ENCODE data around the gene KIF25. TPM values are rescaled to one million over a fixed set of nuclear protein-coding genes. Genes with fewer than 3 reads are reported as not detected.

The KIF25 gene
- total RNA-seq, 4 donors from 2014 or later: 0.26 TPM; not detected in 3

DNA sequence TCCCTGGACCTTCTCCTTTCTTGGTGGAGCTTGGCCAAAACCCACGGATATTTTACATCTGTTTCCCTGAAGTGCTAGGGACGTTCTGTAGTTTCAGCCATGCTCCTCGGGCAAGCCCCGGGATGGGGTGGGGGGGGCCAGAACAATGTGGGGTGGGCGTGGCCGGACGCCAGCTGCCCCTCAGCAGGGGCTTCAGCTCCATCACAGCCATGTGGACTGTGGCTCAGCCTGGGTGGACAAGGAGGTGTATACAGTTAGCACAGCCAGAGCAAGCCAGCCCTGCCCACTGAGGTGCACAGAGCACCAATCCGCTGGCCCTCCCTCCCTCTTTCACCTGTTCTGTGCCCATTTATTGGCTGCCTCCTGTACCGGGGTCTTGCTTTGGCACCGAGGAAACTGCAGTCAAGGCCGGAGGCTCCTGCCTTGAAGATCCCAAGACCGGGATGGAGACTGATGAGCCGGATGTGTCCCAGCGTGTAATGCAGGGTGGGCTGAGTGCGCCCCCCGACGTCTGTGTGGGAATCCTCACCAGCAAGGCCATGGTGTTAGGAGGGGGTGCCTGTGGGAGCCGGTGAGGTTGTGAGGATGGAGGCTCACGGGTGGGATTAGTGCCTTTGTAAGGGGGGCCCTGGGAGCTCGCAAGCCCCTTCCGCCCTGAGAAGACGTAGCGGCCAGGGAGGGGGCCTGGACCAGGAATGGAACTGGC, 53.6 kb downstream of the KIF25 start:
- intact Hi-C loops (cut with DNase I): no loop called here
- peaks cover 0 to 10% (median 0%) of the 10 kb centered on the region in 3 donors for H3K4me1 ChIP-seq
- 53 to 60% methylated on average over 1 to 2 of the region's 23 CpGs for WGBS, 2 donors
- no peaks in the 10 kb centered on the region for H3K27me3 ChIP-seq
- H3K4me3 ChIP-seq: no peak overlapping the region
- TF ChIP-seq POLR2A (IDR thresholded peaks at IDR 0.05): no peak
- TF ChIP-seq, protein P1, sequence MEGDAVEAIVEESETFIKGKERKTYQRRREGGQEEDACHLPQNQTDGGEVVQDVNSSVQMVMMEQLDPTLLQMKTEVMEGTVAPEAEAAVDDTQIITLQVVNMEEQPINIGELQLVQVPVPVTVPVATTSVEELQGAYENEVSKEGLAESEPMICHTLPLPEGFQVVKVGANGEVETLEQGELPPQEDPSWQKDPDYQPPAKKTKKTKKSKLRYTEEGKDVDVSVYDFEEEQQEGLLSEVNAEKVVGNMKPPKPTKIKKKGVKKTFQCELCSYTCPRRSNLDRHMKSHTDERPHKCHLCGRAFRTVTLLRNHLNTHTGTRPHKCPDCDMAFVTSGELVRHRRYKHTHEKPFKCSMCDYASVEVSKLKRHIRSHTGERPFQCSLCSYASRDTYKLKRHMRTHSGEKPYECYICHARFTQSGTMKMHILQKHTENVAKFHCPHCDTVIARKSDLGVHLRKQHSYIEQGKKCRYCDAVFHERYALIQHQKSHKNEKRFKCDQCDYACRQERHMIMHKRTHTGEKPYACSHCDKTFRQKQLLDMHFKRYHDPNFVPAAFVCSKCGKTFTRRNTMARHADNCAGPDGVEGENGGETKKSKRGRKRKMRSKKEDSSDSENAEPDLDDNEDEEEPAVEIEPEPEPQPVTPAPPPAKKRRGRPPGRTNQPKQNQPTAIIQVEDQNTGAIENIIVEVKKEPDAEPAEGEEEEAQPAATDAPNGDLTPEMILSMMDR (IDR thresholded peaks at IDR 0.05): no peak
- DNase-seq: no peak
- H3K36me3 ChIP-seq: no peaks in the 10 kb centered on the region
- no peak overlapping the region for H3K27ac ChIP-seq
- H3K9me3 ChIP-seq: no peaks in the 10 kb centered on the region

DNA sequence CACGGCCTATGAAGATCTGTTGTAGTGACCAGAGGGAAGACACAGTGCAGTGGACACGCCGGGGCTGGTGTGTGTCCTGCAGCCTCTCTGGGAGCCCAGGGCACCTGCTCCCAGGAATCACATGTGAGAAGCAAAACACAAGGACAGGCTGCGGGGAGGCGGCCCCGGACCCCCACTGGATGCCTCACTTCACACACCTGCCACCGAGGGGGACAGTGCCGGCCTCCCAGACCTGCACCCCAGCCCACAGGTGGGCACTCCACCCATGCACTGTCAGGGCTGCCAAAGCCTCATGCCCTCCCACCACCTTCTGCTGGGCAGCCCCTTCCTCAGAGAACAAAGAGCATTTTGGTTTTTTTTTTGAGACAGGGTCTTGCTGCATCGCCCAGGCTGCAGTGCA, 54.2 kb downstream of the KIF25 start:
- Histone ChIP-seq H3K9me3 (no peaks in the 10 kb centered on the region), H3K4me1 (peaks cover 0 to 6% (median 0%) of the 10 kb centered on the region in 3 donors), H3K27ac (no peak overlapping the region), H3K36me3 (no peaks in the 10 kb centered on the region), H3K27me3 (no peaks in the 10 kb centered on the region), H3K4me3 (no peak overlapping the region)
- no peak for DNase-seq
- TF ChIP-seq, protein P1 (IDR thresholded peaks at IDR 0.05): no peak
- no peak for TF ChIP-seq POLR2A (IDR thresholded peaks at IDR 0.05)
- intact Hi-C loops (cut with DNase I): no loop called here
- 91 to 94% methylated on average over 5 to 6 of the region's 9 CpGs for WGBS, 2 donors

DNA sequence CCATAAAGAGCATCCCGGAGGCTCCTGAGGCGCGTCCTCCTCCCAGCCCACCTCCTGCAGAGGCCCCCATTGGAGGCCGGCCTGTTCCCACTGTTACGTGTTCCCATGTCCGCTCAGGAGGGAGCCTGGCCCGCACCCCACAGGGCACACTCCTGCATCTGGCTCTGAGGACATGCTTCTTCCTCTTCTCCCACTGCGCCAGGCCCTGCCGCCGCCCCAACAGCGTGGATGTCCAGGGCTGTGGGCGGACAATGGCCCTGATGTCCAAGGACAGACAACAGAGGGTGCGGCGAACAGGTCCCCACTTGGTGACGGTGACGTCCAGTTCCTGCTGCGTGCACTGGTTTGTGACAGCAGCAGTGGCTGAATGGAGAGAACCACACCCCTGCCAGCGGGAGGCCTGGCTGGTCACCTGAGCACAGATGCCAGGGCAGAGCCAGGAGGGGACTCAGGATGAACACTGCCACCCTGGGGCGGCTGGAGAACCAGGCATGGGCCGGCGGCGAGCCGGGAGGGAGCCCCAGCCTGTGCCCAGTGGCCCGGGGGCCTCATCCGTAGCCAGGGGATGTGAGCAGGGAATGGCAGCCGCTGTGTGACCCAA, 54.9 kb downstream of the KIF25 start:
- peaks cover 0 to 11% (median 0%) of the 10 kb centered on the region in 3 donors for H3K4me1 ChIP-seq
- H3K27ac ChIP-seq: no peak overlapping the region
- no peaks in the 10 kb centered on the region for H3K36me3 ChIP-seq
- no peak overlapping the region for H3K4me3 ChIP-seq
- no peak for DNase-seq
- TF ChIP-seq POLR2A (IDR thresholded peaks at IDR 0.05): no peak
- TF ChIP-seq, protein P1 (IDR thresholded peaks at IDR 0.05): no peak
- H3K9me3 ChIP-seq: no peaks in the 10 kb centered on the region
- no peaks in the 10 kb centered on the region for H3K27me3 ChIP-seq
- intact Hi-C loops (cut with DNase I): no loop called here
- 85% methylated on average over 4 of the region's 26 CpGs; no CpG with 5 or more reads in 1 of the 2 donors for WGBS, 2 donors

DNA sequence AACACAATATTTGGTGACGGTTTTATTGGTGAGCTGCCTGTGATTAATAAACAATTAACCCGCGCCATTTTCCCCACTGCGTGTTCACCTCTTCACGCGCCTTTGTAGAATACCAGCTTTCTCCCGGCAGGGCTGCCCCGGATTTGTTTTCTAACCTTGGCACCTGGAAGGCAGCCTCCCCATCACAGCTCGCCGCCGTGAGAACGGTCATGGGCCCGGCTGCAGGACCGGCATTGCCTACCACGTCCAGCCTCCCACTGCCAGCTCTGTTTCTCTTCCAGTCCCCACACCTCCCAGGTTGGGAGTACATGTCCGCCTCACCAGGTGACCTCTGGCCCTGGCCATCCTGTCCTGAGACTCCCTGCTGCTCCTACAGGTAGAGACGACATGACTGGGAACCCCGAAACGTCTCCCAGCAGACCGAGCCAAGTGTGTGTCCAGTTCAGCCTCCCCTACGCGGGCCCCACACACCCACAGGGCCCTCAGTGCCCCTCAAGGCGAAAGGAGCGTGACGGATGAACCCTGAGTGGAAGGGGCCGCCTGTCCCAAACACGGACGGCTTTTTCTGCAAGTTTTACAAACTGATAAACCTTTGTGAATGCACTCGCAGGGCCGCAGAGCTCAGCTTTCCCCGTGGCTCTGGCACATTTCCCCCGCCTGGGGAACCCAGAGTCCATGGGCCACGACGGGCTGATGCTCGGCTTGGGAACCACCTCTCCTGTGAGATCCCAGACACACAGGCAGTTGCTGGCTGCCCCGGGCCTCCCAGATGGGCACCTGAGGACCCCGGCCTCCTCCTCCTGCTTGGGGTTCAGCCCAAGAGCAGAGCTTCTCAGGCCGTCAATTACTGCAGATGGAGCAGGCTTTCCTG, 55.9 kb downstream of the KIF25 start:
- intact Hi-C loops (cut with DNase I): no loop called here
- H3K27ac ChIP-seq: no peak overlapping the region
- TF ChIP-seq, protein P1 (IDR thresholded peaks at IDR 0.05): no peak
- TF ChIP-seq POLR2A (IDR thresholded peaks at IDR 0.05): no peak
- no peaks in the 10 kb centered on the region for H3K36me3 ChIP-seq
- H3K4me1 ChIP-seq: peaks cover 0 to 18% (median under 1%) of the 10 kb centered on the region in 3 donors
- no peaks in the 10 kb centered on the region for H3K27me3 ChIP-seq
- 88 to 89% methylated on average over 16 to 20 of the region's 38 CpGs for WGBS, 2 donors
- H3K4me3 ChIP-seq: no peak overlapping the region
- H3K9me3 ChIP-seq: no peaks in the 10 kb centered on the region
- DNase-seq: no peak
